ENCODE results near the gene CCDC13.
A peak's percentile ranks its signal among the peaks of the same experiment; 100 is the strongest.
"Not testable (repeated sequence)": the region's sequence is repeated elsewhere in the genome, so short reads cannot be mapped to it uniquely, and the experiment has no call there.

CCDC13 gene, protein sequence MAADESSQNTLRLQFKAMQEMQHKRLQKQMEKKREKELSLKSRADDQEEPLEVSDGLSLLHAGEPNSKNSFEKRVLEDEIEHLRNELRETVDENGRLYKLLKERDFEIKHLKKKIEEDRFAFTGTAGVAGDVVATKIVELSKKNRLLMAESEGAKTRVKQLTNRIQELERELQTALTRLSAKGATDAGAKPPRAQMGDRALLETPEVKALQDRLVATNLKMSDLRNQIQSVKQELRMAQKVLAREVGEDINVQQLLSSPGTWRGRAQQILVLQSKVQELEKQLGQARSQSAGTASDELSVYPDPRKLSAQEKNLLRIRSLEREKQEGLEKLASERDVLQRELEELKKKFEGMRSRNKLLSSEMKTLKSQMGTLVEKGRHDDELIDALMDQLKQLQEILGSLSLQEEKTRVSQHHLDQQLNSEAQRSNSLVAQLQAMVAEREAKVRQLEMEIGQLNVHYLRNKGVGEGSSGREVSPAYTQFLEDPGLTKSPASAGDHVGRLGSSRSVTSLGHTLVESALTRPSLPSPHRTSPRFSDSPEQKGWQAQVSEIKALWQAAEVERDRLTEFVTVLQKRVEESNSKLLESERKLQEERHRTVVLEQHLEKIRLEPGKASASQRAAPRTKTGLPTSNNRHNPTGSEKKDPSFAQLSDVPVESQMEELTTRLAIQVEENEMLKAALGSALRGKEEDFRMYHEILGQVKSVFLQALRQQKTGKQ
- total RNA-seq: 0 to 0.15 (median 0.06) reads per million in 4 donors

DNA sequence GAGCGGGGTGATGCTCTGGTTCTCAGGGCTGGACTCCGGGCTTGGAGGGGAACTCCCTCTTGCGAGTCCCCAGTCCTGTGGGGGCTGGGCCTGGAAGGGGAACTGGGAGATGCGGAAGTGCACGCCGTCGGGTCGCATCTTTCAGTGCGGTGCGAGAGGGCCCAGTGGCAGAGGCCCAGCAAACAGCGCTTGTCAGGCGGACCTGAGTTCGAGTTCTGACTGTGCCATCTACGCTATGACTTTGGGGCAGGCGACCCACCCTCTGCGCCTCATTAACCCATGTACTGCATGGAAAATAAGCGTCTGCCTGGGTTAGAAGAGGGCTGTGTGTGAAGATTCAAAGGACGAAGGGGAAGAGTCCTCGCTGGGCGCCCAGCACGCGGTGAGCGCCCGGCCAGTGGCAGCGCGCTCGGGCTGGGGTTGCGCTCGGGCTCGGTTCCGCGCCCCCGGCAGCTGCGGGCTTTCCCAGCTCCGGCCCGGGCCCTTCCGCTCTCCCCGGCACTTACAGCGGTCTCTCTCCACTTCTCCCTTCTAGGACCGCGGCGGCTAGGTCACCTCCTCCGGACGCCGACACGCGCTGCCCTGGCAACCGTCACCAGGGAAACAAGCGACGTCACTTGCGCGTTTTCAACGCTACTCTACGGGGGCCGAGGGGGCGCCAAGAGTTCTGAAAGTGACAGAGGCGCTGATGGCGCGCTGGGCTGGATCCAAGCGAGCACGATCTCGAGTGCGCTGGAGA is at the start of gene CCDC13:
Gene CCDC13, minus strand, starts transcription at position 584 of the 739 bp plus-strand sequence. CDS start 14,908 bp downstream, outside the sequence.
- DNase-seq: peak; percentile 54 to 90 (median 70)

DNA sequence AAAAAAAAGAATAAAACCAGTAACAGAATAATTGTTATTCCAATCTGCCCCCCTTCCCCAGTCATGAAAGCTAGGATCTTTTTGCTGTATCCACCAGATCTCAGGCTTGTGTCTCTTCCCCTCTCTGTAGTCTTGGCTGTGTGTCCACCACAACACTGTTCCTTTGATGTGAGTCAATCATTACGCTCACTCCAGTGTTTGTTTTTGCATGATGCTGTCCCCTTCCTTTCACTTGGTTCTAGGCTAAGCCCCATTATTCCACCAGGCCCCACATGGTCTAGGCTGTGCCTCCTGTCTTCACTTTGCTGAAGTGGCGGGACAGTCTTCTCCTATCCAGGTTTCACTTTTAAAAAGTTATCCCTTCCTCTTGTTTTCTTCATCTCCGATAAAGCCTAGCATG is 49.8 kb upstream of the CCDC13 start:
- DNase-seq: no peak

DNA sequence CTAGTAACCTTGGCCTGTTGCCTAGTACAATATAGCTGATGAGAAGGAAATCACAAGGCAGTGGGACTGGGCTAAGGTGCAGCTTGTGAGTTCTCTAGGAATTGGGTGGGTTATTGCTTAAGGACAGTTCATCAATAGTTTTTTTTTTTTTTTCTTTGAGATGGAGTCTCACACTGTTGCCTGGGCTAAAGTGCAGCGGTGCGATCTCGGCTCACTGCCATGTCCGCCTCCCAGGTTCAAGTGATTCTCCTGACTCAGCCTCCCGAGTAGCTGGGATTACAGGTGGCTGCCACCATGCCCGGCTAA is 47.6 kb upstream of the CCDC13 start:
- no peak for DNase-seq

DNA sequence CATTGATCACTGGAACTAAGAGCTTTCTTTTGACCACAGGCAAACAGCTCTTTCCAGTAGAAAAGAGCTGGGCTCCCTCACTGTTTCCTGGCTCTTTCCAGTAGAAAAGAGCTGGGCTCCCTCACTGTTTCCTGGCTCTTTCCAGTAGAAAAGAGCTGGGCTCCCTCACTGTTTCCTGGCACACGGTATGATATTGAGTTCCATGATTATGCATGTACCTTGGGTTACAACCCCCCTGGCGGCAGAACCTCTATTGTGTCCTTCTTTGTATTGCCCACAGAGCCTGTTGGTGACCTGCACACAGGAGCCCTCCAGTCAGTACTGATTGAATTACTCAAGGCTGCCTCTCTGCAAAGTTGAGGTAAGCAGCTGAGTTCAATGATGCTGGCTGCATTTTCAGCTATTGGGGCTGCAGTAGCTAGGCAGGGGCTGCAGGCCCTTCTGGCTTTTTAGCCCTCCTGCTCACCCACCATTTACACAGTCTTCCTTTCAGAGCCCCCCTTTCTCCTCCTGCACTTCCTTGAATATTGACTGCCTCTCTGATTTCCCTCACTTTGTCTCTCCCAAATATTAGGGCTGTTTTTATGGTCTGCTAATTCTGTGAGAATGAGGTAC is 46.4 kb upstream of the CCDC13 start:
- DNase-seq: no peak

DNA sequence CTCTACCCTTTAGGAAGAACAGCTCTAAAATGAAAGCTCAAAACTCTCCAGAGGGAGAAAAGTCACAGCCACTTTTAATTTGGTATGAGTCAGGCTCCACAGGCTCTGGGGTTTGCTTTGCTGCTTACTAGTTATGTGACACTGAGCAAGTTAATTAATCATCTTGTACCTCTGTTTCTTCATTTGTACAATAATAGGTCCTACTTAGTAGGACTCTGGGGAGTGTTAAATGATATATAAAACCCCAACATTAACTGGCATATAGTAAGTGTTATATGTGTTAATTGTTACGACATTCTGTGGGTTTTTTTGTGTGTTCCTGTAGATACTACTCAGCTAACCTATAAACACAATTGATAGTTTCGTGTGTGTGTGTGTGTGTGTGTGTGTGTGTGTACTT is 42.8 kb upstream of the CCDC13 start:
- DNase-seq: no peak

DNA sequence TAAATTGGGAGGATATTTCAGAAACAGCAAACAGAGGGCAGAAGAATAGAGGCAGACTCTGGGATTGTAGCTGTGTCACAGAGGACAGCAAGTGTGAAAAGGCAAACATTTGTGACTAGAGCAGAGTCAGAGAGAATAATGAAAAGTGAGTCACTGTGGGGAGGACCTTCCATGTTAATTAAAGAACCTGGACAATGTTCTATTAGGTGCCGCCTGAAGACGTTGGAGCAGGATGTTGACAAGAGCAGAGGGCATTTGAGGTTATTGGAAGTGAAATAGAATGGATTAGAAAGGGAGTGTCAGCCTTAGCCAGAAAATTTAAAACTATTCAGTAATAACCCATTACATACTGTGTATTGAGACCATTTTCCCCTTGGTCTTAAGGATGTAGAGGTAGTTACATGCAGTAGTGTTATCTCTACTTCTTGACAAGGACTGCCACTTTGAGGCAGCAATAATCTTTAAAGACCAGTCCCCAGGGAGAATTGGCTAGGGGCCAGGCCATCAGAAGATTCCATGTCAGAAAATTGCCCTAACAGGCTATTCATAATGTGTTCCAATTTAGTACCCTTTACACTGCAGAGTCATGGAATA is 42.0 kb upstream of the CCDC13 start:
- DNase-seq: no peak

DNA sequence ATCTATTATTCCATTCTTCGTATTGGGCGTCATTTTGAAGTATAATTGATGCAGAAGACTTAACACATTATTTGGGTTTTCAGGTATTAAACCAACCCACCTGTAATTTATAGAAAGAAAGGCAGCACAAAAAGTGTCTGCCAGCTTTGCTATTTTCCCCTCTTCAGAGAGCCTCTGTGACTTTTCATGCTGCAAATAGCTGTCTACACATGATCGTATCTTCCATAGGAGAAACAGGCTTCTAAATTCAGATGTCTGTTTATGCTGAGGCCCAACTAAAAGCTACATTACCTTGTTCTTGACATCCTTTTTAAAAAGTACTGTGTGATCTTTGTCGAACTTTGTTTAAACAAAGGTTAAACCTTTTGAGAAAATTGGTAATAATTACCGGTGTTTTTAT is 41.2 kb upstream of the CCDC13 start:
- no peak for DNase-seq

DNA sequence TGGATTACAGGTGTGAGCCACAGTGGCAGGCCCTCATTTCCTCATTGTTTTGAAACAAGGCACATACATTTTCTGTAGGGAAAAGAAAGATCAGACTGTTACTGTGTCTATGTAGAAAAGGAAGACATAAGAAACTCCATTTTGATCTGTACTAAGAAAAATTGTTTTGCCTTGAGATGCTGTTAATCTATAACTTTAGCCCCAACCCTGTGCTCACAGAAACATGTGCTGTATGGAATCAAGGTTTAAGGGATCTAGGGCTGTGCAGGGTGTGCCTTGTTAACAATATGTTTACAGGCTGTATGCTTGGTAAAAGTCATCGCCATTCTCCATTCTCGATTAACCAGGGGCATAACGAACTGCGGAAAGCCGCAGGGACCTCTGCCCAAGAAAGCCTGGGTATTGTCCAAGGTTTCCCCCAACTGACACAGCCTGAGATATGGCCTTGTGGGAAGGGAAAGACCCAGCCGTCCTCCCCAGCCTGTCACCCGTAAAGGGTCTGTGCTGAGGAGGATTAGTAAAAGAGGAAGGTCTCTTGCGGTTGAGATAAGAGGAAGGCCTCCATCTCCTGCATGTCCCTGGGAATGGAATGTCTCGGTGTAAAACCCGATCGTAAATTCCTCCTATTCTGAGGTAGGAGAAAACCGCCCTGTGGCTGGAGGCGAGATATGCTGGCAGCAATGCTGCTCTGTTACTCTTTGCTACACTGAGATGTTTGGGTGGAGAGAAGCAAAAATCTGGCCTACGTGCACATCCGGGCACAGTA is 38.2 kb upstream of the CCDC13 start:
- not testable (repeated sequence) for DNase-seq

DNA sequence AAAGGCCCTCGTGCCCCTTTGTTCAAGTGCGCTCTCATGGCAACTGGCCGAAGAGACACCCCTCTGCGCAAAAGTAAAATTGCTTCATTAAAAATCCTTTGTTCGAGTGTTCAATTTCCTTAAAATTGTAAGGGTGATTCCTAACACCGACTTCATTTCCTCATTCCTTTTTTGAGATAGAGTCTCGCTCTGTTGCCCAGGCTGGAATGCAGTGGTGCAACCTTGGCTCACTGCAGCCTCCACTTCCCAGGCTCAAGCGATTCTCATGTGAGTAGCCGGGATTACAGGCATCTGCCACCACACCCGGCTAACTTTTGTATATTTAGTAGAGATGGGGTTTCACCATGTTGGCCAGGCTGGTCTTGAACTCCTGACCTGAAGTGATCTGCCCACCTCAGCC is 37.7 kb upstream of the CCDC13 start:
- DNase-seq: not testable (repeated sequence)

DNA sequence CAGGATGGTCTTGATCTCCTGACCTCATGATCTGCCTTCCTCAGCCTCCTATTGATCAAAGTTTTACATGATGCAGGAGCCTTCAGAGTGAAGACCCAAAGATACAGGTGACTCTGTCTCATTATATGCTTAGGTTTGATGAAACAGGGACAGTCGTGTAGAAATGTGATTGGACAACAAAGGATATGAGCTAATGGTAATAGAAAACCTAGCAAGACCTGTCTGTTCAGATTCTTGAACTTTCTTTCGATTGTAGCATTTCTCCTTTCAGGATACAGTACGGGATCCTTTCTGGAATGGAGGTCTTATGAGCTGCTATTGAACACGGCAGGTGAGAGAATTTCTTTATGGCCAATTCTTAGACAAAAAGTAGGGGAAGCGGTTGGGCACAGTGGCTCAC is 36.1 kb upstream of the CCDC13 start, which contains the start of gene ACKR2:
Gene ACKR2, plus strand, starts transcription at position 244 of the 400 bp plus-strand sequence. CDS start 55,058 bp downstream, outside the sequence.
- DNase-seq: no peak

DNA sequence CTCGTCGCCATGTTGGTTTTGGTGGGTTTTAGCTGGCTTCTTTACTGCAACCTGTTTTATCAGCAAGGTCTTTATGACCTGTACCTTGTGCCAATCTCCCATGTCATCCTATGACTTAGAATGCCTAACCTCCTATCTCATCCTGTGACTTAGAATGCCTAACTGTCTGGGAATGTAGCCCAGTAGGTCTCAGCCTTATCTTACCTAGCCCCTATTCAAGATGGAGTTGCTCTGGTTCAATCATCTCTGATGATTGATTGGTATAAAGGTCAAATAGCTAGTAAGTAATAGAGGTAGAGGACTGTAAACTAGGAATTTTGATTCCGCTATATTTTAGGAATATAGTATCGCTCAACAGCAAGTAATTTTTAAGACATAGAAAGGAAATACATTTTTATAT is 34.9 kb upstream of the CCDC13 start:
- no peak for DNase-seq

DNA sequence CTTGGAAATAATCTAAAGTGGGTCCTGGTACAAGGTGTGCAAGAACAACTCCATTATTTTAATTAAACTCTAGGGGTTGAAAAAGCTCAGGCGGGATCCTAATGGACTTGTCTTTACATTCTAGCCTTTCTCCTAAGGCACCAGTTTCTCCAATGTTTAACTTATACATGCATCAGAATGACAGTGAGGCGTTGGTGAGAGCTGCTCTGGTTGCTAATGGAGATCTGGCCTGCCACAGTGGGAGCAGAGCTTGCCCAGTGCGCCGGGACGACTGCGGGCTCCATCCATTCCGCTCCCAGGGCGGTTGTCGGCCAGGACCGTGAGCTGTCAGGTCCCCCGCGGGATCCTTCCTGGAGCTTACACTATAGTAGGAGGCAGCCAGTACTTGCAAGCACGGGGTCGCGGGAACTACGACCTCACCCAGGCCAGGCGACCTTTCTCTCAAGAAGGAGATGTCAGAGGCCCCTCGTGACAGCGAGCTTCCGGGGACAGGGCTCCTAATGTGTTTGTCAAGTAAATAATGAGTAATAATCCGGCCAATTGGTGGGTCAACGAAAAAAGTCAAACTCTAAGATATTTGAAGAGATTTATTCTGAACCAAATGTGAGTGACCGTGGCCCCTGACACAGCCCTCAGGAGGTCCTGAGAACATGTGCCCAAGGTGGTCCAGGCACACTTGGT is 32.2 kb upstream of the CCDC13 start:
- DNase-seq: no peak

DNA sequence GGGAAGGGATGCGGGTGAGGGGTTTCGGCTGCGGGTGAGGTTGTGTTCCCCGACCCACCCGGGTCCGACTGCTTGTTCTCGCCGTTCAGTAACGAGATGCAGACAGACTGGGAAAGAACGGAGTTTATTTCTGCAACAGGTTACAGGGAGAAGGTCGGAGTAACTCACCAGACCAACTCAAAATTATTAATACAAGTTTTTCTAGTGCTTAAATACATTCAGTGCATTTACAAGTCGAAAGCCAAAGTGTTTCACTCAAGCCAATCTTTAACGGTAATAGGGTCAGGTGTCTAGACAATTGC is 31.7 kb upstream of the CCDC13 start:
- no peak for DNase-seq

DNA sequence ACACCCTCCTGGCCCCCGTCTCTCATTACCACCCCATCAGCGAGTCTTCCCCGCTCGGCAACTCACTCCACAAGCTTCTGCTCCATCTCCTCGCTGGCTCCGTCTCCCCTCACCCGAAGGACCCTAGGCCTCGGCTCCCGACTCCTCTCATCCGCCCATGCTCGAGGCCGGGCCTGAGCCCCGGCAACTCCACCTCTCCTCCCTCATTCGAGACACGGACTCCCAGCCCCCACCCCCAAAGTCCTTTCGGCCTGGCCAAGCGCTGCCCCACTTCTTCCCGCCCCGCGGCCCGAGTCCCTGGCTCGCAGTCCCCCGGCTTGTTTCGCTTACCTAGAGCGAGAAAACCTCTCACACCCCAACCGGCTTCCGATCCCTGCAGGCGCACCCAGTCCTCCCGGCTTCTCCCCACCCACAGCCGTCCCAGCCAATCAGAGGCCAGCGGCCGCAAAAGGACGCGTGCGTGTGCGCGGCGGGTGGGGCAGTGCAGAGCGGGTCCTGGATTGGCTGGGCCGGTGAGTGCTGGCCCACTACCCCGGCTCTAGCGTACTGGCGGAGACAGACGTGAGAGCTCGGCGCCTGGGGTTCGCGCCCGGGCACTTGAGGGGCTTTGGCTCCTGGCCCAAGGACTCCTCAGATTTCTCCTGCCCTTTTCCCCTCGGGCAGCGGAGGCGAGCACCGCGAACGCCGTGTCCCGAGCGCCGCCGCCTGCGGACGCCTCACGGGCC is 31.2 kb upstream of the CCDC13 start, which contains the start of gene HIGD1A:
Gene HIGD1A, minus strand, starts transcription at position 385 of the 725 bp plus-strand sequence. CDS start 10,237 bp downstream, outside the sequence.
- peak; percentile 85 to 96 (median 89) for DNase-seq

DNA sequence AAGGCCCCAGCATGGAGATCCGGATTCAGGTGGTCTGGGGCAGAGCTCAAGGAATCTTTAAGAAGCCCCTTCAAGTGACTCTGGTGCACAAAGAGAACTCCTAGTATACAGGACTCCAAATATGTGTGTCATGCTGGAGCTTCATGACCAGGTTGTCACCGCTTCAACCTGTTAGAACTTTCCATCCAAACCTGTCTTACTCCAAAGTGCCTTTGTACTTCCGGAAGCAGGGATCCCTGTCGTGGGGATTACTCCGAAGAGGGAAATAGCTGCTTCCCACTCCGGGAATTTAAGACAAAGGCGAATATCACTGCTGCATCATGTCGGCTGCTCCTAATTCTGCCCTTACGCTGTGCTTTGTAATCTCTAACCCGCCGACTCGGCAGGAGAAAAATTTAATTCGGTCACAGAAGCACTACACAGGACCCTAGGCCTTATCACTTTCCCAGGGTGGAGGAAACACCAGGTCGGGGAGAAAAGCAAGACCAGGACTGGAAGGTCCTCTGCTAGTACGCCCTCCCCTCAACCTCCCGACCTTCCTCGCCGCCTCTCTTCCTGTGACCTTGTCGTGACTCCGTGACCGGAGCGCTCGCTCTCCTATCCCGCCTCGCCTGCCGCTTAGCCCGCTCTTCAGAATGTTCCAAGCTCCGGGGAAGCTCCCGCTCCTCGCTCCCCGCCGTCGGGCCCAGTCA is 30.5 kb upstream of the CCDC13 start:
- DNase-seq: peak in 2 of 5 donors; percentile 5 to 38

DNA sequence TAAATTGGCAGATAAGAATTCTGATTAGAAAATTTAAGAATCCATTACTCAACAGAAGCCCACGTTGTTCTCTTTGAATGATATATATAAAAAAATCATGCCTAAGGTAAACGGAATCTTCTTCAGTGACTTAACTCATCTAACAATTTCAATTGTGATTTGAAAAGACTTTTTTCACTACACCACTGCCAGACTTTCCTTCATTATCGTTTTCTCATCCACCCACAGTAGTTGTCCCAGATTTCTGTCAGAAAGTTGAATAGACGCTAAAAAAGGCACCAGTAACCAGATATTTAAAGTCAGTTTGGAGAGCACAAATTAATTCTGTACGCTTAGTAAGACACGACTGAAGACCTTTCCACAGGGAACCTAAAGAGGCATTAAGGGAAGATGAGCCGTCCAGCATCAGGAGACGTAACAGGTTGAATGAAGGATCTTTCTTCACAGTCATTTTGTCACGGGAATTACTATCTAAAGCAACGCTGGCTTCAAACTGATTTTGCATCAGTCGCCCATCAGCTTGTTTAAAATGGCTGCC is 29.9 kb upstream of the CCDC13 start:
- no peak for DNase-seq

DNA sequence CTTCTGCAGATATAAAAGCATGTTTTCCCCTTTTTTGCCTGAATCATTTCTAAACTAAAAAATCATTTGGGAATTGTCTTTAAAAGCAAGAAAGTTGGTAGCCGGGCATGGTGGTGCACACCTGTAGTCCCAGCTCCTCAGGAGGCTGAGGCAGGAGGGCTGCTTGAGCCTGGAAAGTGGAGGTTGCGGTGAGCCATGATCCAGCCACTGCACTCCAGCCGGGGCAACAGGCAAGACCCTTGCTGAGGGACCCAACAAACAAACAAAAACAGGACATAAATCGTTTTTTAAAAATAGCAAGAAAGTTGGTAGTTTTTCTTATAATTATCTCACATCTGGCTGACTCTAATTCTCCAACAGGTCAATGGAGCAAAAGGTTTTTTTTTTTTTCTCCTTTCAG is 28.7 kb upstream of the CCDC13 start:
- no peak for DNase-seq

DNA sequence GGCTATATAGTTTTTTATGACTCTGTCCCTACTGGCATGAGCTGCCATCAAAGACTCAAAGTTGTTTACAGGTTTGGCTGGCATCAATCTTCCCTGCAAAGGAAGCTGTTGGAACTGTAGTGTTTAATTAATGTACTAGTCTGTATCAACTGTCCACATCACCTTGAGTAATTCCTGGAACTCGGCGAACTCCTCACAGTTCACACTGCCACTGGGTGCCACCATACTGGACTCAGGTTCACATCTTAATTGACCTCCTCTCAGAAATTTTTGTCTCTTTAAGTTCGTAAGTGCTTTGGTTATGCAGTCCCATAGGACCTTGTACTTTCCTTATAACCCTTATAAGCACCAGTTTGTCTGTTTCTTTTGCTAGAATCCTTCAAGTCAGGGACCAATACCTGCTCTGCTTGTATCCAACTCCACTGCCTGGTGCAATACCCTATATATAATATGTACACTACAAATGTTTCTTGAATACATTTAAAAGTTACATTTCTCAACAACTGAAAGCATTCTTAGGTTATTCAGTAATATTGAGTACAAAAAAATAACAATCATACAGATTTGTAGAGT is 28.1 kb upstream of the CCDC13 start:
- no peak for DNase-seq

DNA sequence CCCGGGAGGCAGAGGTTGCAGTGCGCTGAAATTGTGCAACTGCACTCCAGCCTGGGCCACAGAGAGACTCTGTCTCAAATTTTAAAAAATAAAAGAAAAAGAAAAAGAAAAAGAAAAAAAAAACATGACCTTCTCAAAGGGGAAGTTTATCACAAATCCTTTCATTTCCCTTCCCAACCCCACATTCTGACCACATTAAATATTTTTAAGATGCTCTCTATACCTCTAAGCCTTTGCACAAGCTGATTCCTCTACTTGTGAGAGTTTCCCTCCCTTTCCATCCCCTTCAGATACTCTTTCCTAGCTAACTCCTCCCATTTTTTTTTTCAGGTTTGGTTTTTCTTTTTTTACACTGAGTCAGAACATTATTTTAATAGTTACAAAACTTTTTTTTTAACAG is 27.2 kb upstream of the CCDC13 start:
- DNase-seq: no peak
